Measurements from ENCODE around the gene SENP6.

GRCh38 chr6:75609639-75610590 is 8.2 kb downstream of the SENP6 start:
- no peak for TF ChIP-seq EP300 (conservative IDR thresholded peaks at IDR 0.05; ENCODE audit: poor library complexity, severe bottlenecking)
- TF ChIP-seq, protein P1, sequence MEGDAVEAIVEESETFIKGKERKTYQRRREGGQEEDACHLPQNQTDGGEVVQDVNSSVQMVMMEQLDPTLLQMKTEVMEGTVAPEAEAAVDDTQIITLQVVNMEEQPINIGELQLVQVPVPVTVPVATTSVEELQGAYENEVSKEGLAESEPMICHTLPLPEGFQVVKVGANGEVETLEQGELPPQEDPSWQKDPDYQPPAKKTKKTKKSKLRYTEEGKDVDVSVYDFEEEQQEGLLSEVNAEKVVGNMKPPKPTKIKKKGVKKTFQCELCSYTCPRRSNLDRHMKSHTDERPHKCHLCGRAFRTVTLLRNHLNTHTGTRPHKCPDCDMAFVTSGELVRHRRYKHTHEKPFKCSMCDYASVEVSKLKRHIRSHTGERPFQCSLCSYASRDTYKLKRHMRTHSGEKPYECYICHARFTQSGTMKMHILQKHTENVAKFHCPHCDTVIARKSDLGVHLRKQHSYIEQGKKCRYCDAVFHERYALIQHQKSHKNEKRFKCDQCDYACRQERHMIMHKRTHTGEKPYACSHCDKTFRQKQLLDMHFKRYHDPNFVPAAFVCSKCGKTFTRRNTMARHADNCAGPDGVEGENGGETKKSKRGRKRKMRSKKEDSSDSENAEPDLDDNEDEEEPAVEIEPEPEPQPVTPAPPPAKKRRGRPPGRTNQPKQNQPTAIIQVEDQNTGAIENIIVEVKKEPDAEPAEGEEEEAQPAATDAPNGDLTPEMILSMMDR (IDR thresholded peaks at IDR 0.05; ENCODE audit: poor library complexity, severe bottlenecking) = no peak

All from neural cell (in vitro differentiated cells).